ENCODE measurements around the gene TBL3.

DNA sequence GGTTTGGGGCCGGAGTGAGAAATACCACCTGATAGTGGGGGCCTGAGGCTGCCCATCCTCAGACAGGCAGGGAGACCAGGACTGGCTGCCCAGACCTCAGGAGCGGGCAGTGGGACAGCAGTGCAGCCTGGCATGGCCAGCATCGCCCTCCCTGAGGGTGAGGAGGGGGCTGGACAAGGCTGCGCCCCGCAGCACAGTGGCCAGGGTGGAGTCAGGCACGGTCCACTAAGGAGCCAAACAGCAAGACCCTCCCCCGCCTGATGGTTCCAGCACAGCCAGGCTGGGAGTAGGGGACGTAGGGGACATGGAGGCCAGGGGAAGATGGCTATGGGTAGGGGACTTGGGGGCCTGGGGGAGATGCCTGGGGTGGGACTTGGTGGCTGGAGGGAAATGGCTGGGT, 34.5 kb downstream of the TBL3 start:
- TF ChIP-seq NR1H2 (CRISPR knock-in tag; IDR thresholded peaks at IDR 0.05) (no peak), ZNF146 (CRISPR knock-in tag; IDR thresholded peaks at IDR 0.05; ENCODE audit: unreplicated experiment) (no peak), JUN (IDR thresholded peaks at IDR 0.05; ENCODE audit: borderline replicate concordance, low read depth, low read length) (no peak), JUN (CRISPR knock-in tag; IDR thresholded peaks at IDR 0.05; ENCODE audit: borderline replicate concordance) (no peak), CHD2 (IDR thresholded peaks at IDR 0.05; ENCODE audit: low read depth, low read length) (no peak), DMBX1 (CRISPR knock-in tag; IDR thresholded peaks at IDR 0.05; ENCODE audit: borderline replicate concordance) (no peak), ZNF431 (CRISPR knock-in tag; IDR thresholded peaks at IDR 0.05) (no peak), NFE2L1 (tag; IDR thresholded peaks at IDR 0.05; ENCODE audit: borderline replicate concordance, low read depth) (no peak), SIX5 (IDR thresholded peaks at IDR 0.05; ENCODE audit: borderline replicate concordance in 1 of 2, insufficient read depth in 1 of 2, low read depth in 1 of 2, low read length in 2 of 2) (no peak), FOS (IDR thresholded peaks at IDR 0.05; ENCODE audit: extremely low read depth, insufficient read length) (no peak), GABPA (tag; conservative IDR thresholded peaks at IDR 0.05; ENCODE audit: low read depth) (no peak)
- TF ChIP-seq, protein P1, sequence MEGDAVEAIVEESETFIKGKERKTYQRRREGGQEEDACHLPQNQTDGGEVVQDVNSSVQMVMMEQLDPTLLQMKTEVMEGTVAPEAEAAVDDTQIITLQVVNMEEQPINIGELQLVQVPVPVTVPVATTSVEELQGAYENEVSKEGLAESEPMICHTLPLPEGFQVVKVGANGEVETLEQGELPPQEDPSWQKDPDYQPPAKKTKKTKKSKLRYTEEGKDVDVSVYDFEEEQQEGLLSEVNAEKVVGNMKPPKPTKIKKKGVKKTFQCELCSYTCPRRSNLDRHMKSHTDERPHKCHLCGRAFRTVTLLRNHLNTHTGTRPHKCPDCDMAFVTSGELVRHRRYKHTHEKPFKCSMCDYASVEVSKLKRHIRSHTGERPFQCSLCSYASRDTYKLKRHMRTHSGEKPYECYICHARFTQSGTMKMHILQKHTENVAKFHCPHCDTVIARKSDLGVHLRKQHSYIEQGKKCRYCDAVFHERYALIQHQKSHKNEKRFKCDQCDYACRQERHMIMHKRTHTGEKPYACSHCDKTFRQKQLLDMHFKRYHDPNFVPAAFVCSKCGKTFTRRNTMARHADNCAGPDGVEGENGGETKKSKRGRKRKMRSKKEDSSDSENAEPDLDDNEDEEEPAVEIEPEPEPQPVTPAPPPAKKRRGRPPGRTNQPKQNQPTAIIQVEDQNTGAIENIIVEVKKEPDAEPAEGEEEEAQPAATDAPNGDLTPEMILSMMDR (IDR thresholded peaks at IDR 0.05 in 2 of 3, conservative IDR thresholded peaks at IDR 0.05 in 1 of 3; ENCODE audit: insufficient read depth in 2 of 3, low read depth in 1 of 3, low read length in 3 of 3), result no peak
- TF ChIP-seq, protein P2, sequence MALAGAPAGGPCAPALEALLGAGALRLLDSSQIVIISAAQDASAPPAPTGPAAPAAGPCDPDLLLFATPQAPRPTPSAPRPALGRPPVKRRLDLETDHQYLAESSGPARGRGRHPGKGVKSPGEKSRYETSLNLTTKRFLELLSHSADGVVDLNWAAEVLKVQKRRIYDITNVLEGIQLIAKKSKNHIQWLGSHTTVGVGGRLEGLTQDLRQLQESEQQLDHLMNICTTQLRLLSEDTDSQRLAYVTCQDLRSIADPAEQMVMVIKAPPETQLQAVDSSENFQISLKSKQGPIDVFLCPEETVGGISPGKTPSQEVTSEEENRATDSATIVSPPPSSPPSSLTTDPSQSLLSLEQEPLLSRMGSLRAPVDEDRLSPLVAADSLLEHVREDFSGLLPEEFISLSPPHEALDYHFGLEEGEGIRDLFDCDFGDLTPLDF (CRISPR knock-in tag; IDR thresholded peaks at IDR 0.05), result no peak
